ENCODE data around the gene CLCN3. TPM values are rescaled to one million over a fixed set of nuclear protein-coding genes. Genes with fewer than 3 reads are reported as not detected.

The CLCN3 gene
- total and polyA plus RNA-seq, 2 of the 4 experiments (the other 2 are of a cell fraction) = 13.0 to 22.8 TPM

DNA sequence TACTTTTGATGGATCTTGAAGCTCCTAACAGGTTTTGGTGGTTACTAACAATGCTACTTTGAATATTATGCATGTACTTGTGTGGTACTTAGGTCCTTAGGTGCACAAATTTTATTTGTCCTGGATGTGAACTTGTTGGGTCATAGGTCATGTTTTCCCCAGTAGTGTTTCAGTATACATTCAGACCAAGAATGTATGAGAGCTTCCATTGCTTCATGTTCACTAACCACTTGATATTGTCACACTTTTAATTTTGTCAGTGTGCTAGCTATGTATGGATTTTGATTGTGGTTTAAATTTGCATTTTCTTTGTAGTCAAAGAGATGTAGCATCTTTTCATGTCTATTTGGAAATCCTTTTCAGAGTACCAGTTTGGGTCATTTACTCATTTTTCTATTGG is 32.2 kb downstream of the CLCN3 start:
- DNase-seq (no peak), ATAC-seq (ENCODE audit: low read depth) (no peak)
- BruUV-seq (replicated peaks) = no TSS peak
- Histone ChIP-seq H2AK9ac (replicated peaks; ENCODE audit: low read depth, low read length, poor library complexity) (no peak overlapping the region), H3K9me1 (ENCODE audit: insufficient read depth, low read length) (peaks cover 4% of the 10 kb centered on the region; the same call in 1 of the 2 replicates), H3K56ac (ENCODE audit: extremely low read depth, insufficient read depth, low read length) (no peak overlapping the region), H3K9ac (ENCODE audit: low read depth, low read length) (no peak overlapping the region), H4K5ac (ENCODE audit: low read depth, low read length) (no peak overlapping the region), H3K4ac (ENCODE audit: low read depth, low read length) (no peak overlapping the region), H3K18ac (ENCODE audit: low read depth, low read length) (no peak overlapping the region), H2BK5ac (ENCODE audit: low read depth, low read length, poor library complexity, severe bottlenecking) (no peak overlapping the region), H3K27me3 (ENCODE audit: control insufficient read depth, insufficient read depth, low read length) (no peaks in the 10 kb centered on the region), H3K4me2 (ENCODE audit: low read depth, low read length) (no peak overlapping the region), H3K27ac (ENCODE audit: insufficient read depth, low read length) (no peak overlapping the region), H3K79me1 (ENCODE audit: low read depth in 1 of 2, low read length in 2 of 2) (peaks cover 7 to 8% of the 10 kb centered on the region in 2 experiments; a peak in 2 of 4 replicates), H3K23ac (ENCODE audit: low read depth, low read length) (no peak overlapping the region), H3K9me3 (ENCODE audit: control insufficient read depth, insufficient read depth, low read length) (no peaks in the 10 kb centered on the region), H3K14ac (replicated peaks; ENCODE audit: low read depth, low read length) (no peak overlapping the region), H4K8ac (ENCODE audit: low read depth in 2 of 2, low read length in 2 of 2) (no peak overlapping the region), H2AK5ac (ENCODE audit: low read depth, low read length) (no peak overlapping the region), H4K91ac (ENCODE audit: insufficient read depth, low read depth, low read length) (no peak overlapping the region), H2BK120ac (ENCODE audit: low read depth, low read length) (no peak overlapping the region), H2AFZ (replicated peaks; ENCODE audit: low read length, poor library complexity) (no peak overlapping the region), H3K36me3 (ENCODE audit: control insufficient read depth, insufficient read depth, low read length) (no peaks in the 10 kb centered on the region), H3K4me3 (ENCODE audit: insufficient read depth, low read depth, low read length) (no peak overlapping the region), H2BK15ac (ENCODE audit: low read depth, low read length) (no peak overlapping the region), H2BK20ac (ENCODE audit: low read depth, low read length) (no peak overlapping the region), H4K20me1 (ENCODE audit: insufficient read depth, low read length) (no peaks in the 10 kb centered on the region), H3K4me1 (ENCODE audit: control insufficient read depth, insufficient read depth, low read length) (peaks cover 2% of the 10 kb centered on the region; the same call in 1 of the 2 replicates)
- dilution Hi-C loops (cut with HindIII; ENCODE audit: low sequenced_read_pairs, unreplicated experiment) (no loop called here), in situ Hi-C loops (cut with MboI; ENCODE audit: low sequenced_read_pairs) (no loop called here), intact Hi-C loops (cut with micrococcal nuclease) (no loop called here)
- POLR2A ChIA-PET (ENCODE audit: unreplicated experiment) = no interaction called here
- CTCF ChIA-PET = no interaction called here
- TF ChIP-seq CHD1 (IDR thresholded peaks at IDR 0.05; ENCODE audit: low read depth, low read length) = no peak
